Measurements from ENCODE around the gene EXOC7. TPM values are rescaled to one million over a fixed set of nuclear protein-coding genes. Genes with fewer than 3 reads are reported as not detected.
A peak's percentile ranks its signal among the peaks of the same experiment; 100 is the strongest.

Gene EXOC7
- total RNA-seq, 6 experiments from 2014 or later: 134 to 157 (median 144) TPM

- Mint-ChIP-seq H3K4me3 (no peak overlapping the region), H3K9me3 (no peaks in the 10 kb centered on the region), H3K27ac (no peak overlapping the region), H3K4me1 (ENCODE audit: low read depth) (no peaks in the 10 kb centered on the region), H3K36me3 (ENCODE audit: low read depth) (no peaks in the 10 kb centered on the region), H3K27me3 (ENCODE audit: insufficient read depth) (peaks cover 26% of the 10 kb centered on the region)
- TF ChIP-seq CTCF (IDR thresholded peaks at IDR 0.05): no peak
- DNase-seq: no peak
These were observed 26.9 kb upstream of the EXOC7 start for GRCh38 chr17:76130473-76130872.

- Mint-ChIP-seq H3K27me3 (ENCODE audit: insufficient read depth) (peaks cover 21% of the 10 kb centered on the region; the same call in 1 of the 2 replicates), H3K27ac (no peak overlapping the region), H3K9me3 (no peaks in the 10 kb centered on the region), H3K36me3 (ENCODE audit: low read depth) (no peaks in the 10 kb centered on the region), H3K4me3 (no peak overlapping the region), H3K4me1 (ENCODE audit: low read depth) (no peaks in the 10 kb centered on the region)
- DNase-seq: no peak
- no peak for TF ChIP-seq CTCF (IDR thresholded peaks at IDR 0.05)
These were observed 22.3 kb upstream of the EXOC7 start for GRCh38 chr17:76125922-76126321.

GRCh38 chr17:76125391-76125675, 21.7 kb upstream of the EXOC7 start:
- no peak for DNase-seq
- no peaks in the 10 kb centered on the region for H3K36me3 Mint-ChIP-seq (ENCODE audit: low read depth)
- H3K27ac Mint-ChIP-seq: no peak overlapping the region
- H3K27me3 Mint-ChIP-seq (ENCODE audit: insufficient read depth): peaks cover 21% of the 10 kb centered on the region; the same call in 1 of the 2 replicates
- H3K4me3 Mint-ChIP-seq: no peak overlapping the region
- no peaks in the 10 kb centered on the region for H3K4me1 Mint-ChIP-seq (ENCODE audit: low read depth)
- TF ChIP-seq CTCF (IDR thresholded peaks at IDR 0.05): no peak
- H3K9me3 Mint-ChIP-seq: no peaks in the 10 kb centered on the region

GRCh38 chr17:76124582-76125390, 21.2 kb upstream of the EXOC7 start:
- TF ChIP-seq CTCF (IDR thresholded peaks at IDR 0.05): peak; percentile 56
- H3K27ac Mint-ChIP-seq: no peak overlapping the region
- peaks cover 19% of the 10 kb centered on the region; the same call in 1 of the 2 replicates for H3K27me3 Mint-ChIP-seq (ENCODE audit: insufficient read depth)
- no peaks in the 10 kb centered on the region for H3K36me3 Mint-ChIP-seq (ENCODE audit: low read depth)
- no peak for DNase-seq
- H3K4me3 Mint-ChIP-seq: no peak overlapping the region
- H3K4me1 Mint-ChIP-seq (ENCODE audit: low read depth): no peaks in the 10 kb centered on the region
- no peaks in the 10 kb centered on the region for H3K9me3 Mint-ChIP-seq

GRCh38 chr17:76123749-76124581, 20.4 kb upstream of the EXOC7 start:
- no peaks in the 10 kb centered on the region for H3K4me1 Mint-ChIP-seq (ENCODE audit: low read depth)
- no peaks in the 10 kb centered on the region for H3K36me3 Mint-ChIP-seq (ENCODE audit: low read depth)
- no peak overlapping the region for H3K27ac Mint-ChIP-seq
- H3K9me3 Mint-ChIP-seq: no peaks in the 10 kb centered on the region
- no peak for TF ChIP-seq CTCF (IDR thresholded peaks at IDR 0.05)
- DNase-seq: no peak
- H3K27me3 Mint-ChIP-seq (ENCODE audit: insufficient read depth): peaks cover 19% of the 10 kb centered on the region; the same call in 1 of the 2 replicates
- H3K4me3 Mint-ChIP-seq: no peak overlapping the region
